IPS DF 6.9 (cell line): ENCODE measurements around the gene NSFL1C.

Experiments
- DNase-seq: peaks from one replicate; pipeline ENCODE4 v3.0.0-alpha.2; 2013; ENCODE audit warnings: low read depth, low spot score
- H3K27ac ChIP-seq: one replicate; pipeline ENCODE4 v1.5.1; 2013; ENCODE audit warnings: low read length, control low read depth
- H3K27me3 ChIP-seq: 2 replicates; pipeline ENCODE4 v1.6.1; 2013; ENCODE audit warnings: mild to moderate bottlenecking, low read length; ENCODE audit not compliant: control insufficient read depth, insufficient read depth
- H3K36me3 ChIP-seq: 2 replicates; pipeline ENCODE4 v1.6.1; 2013; ENCODE audit warnings: low read length; ENCODE audit not compliant: control insufficient read depth, insufficient read depth
- H3K4me1 ChIP-seq: 2 replicates; pipeline ENCODE4 v1.6.1; 2013; ENCODE audit warnings: low read length; ENCODE audit not compliant: control insufficient read depth, insufficient read depth
- H3K4me3 ChIP-seq: 2 replicates; pipeline ENCODE4 v1.5.1; 2013; ENCODE audit warnings: mild to moderate bottlenecking, low read length
- H3K9me3 ChIP-seq: 2 replicates; pipeline ENCODE4 v1.6.1; 2013; ENCODE audit warnings: low read length, inconsistent platforms; ENCODE audit not compliant: control insufficient read depth, insufficient read depth
- WGBS: extraction: QIAGEN DNeasy Blood & Tissue Kit; methylation state at CpG from one replicate; pipeline ENCODE4 v1.1.7; 2013; ENCODE audit warnings: mixed read lengths, missing lambda C conversion rate; ENCODE audit not compliant: insufficient read length, insufficient coverage; 5-methylcytosine and 5-hydroxymethylcytosine counted together

Gene NSFL1C

DNA sequence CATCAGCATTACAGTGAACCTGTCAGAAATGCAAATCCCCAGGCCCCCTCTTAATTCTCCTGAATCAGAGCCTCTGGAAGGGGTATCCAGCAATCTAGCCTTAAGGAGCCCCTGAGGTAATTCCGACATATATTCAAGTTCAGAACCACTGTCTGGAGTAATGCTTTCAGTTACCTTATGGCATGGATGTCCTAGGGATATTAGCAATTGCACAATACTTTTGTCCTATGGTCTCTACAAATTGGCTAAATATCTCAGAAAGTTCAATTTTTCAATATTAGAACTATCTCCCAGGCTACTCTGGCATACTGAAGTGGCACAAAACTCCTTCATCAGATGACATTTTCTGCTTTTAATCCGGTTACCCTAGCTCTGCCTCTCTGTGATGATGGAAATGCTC, 6.4 kb downstream of the NSFL1C start:
- no CpG with 5 or more reads among the region's 2 CpGs for WGBS
- Histone ChIP-seq H3K4me1 (no peaks in the 10 kb centered on the region), H3K36me3 (peaks cover 2% of the 10 kb centered on the region; the same call in 1 of the 2 replicates), H3K9me3 (no peaks in the 10 kb centered on the region), H3K27me3 (no peaks in the 10 kb centered on the region), H3K27ac (no peak overlapping the region), H3K4me3 (no peak overlapping the region)
- DNase-seq: no peak

DNA sequence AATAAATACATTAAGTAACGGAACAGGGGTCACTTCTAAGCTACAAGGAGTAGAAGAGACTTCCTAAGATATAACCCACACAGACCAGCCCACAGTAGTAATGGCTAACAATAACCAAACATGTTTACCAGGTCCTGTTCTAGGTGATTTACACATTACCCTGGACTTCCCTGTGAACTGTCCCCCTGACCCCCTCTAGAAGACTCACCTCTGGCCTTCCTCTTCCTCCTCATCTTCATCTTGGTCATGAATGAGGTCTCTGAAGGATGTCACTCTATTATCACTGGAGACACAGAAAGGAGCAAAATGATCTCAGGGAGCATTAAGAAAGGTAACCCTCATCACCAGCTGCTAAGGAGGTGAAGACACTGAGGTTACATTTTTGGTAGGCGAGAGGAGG, 8.7 kb downstream of the NSFL1C start:
- WGBS: no CpG with 5 or more reads among the region's 2 CpGs
- Histone ChIP-seq H3K9me3 (no peaks in the 10 kb centered on the region), H3K4me3 (no peak overlapping the region), H3K36me3 (peaks cover 16% of the 10 kb centered on the region; the same call in 1 of the 2 replicates), H3K27me3 (no peaks in the 10 kb centered on the region), H3K27ac (no peak overlapping the region), H3K4me1 (no peaks in the 10 kb centered on the region)
- DNase-seq: no peak

DNA sequence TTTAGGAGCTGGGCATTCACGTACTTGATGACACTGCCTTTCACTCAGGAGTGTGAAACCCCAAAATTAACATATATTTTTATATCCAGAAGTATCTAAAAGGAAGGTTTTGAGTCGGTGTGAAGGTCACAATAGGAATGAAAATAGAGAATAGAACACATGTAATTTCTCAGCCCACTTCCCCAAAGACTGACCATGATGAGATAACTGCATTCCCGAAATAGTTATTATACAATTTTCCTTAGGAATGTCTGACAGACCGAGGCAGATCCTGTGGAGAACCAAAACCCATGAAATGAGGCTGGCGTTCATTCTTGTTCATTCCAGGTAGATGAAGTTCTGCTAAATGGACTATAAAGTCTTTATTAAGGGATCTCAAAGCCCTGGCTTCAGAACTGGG, 10.3 kb downstream of the NSFL1C start:
- Histone ChIP-seq H3K4me3 (no peak overlapping the region), H3K27ac (no peak overlapping the region), H3K9me3 (peaks cover 9% of the 10 kb centered on the region), H3K36me3 (peaks cover 33% of the 10 kb centered on the region), H3K27me3 (no peaks in the 10 kb centered on the region), H3K4me1 (no peaks in the 10 kb centered on the region)
- no peak for DNase-seq
- no CpG with 5 or more reads among the region's 5 CpGs for WGBS

DNA sequence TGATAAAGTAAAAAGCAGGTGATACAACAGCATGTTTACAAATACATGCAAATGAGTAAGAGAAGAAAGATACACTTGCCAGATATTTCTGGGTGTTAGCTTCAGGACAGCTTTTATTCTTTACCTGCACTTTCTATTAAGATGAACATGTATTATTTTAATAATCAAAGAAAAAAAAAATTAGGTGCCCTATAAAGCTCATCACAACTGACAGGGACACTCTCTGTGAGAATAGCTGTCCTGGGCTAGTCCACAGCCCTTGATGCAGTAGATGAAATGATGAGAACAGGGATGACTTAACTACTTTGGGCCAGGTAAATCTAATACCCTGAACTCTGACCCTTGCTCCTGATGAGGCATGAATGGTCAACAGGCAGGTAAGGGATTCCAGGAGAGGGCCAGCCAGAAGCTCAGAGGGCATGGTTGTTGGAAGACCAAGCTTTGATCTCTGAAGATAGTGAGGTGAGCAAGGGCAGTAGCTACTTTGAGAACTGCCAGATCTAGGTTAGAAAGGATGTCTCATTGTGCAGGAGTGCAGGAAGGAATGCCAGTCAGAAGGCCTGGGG, 15.6 kb downstream of the NSFL1C start:
- Histone ChIP-seq H3K27me3 (no peaks in the 10 kb centered on the region), H3K27ac (no peak overlapping the region), H3K36me3 (peaks cover 50% of the 10 kb centered on the region), H3K9me3 (peaks cover 11% of the 10 kb centered on the region), H3K4me1 (no peaks in the 10 kb centered on the region), H3K4me3 (no peak overlapping the region)
- DNase-seq: no peak

DNA sequence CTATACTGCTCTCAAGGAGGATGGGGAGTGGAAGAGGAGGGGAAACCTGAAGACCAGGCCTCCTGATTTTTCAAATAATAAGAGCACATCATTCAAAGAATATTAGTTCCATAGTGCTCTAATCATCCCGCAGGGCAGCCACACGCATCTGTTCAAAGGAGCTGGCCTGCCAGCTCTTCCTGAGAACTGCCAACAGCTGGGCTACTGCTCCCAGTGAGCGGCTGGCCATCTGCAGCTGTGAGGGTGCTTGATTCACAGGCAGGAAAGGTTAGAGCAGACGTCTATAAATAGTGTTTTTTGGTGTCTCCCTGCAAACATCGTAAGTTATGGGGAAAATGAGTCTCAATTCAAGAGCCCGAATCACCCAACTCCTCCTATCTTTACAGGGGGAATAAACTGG, 17.3 kb downstream of the NSFL1C start:
- no peaks in the 10 kb centered on the region for H3K4me1 ChIP-seq
- H3K9me3 ChIP-seq: peaks cover 11% of the 10 kb centered on the region
- no peak for DNase-seq
- H3K36me3 ChIP-seq: peaks cover 54% of the 10 kb centered on the region
- WGBS: no CpG with 5 or more reads among the region's 6 CpGs
- no peak overlapping the region for H3K4me3 ChIP-seq
- H3K27me3 ChIP-seq: no peaks in the 10 kb centered on the region
- no peak overlapping the region for H3K27ac ChIP-seq

DNA sequence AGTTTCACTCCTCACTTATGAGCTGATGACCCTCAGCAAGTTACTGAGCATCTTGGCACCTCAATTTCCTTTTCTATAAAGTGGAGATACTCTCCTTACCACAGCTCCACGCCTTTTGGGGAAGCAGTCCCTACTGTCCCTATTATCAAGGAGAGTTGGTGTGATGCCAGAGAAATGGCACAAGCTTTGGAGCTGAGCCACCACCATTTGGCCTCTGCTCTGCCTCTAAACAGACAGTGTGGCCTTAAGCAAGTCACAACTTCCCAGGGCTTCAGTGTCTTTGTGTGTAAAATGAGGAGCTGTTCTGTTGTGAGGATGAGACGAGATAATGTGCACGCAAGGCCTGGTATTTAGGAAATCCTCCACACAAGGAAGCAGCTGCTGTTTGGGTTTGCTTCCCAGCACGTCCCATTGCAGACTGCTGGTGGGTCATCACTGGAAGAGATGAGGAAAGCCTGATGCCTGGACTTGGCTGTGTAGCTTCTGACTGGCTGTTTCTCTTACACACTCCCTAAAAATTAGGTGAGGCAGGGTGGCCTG, 18.5 kb downstream of the NSFL1C start:
- peaks cover 50% of the 10 kb centered on the region for H3K36me3 ChIP-seq
- DNase-seq: no peak
- WGBS: no CpG with 5 or more reads among the region's 4 CpGs
- peaks cover 11% of the 10 kb centered on the region for H3K9me3 ChIP-seq
- no peak overlapping the region for H3K4me3 ChIP-seq
- no peak overlapping the region for H3K27ac ChIP-seq
- H3K4me1 ChIP-seq: no peaks in the 10 kb centered on the region
- no peaks in the 10 kb centered on the region for H3K27me3 ChIP-seq

DNA sequence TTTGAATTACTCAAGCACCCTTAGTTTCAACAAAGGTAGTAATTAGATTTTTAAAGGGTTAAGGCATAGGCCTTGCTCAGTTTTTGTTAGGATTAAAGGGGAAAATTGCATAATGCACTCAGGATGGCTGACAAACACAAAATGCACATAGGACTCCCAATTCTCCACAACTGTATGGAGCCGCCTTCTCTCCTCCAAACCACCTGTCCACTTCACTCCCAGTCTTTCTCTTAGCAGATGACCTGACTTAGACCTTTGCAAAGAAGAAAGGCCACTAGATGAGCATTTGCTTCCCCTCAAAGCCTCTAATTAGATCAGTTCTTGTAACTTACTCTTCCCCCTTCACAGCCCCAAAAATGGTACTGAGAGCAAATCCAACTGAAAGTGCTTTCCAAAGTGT, 20.1 kb downstream of the NSFL1C start:
- Histone ChIP-seq H3K36me3 (peaks cover 35% of the 10 kb centered on the region), H3K27ac (no peak overlapping the region), H3K4me1 (no peaks in the 10 kb centered on the region), H3K9me3 (peaks cover 4% of the 10 kb centered on the region), H3K4me3 (no peak overlapping the region), H3K27me3 (no peaks in the 10 kb centered on the region)
- WGBS: no CpG with 5 or more reads among the region's 1 CpG
- no peak for DNase-seq

DNA sequence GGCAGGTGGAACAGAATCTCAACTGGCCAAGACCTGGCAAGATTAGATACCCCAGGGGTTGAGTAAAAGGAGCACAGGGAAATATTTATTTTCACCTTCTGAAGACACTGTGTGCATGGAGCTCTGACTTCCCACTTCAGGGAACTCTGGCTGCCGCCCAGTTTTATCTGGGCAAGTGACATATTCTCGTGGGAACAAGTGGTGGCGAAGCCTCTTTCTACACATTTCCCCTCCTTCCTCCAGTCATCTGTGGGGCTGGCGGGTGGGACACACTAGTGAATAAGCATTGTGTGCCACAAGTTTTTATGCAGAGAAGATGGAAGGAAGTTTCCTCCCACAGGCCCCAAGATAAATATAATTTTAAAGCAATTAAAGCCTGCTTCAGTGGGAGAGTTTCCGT, 23.6 kb downstream of the NSFL1C start:
- Histone ChIP-seq H3K9me3 (no peaks in the 10 kb centered on the region), H3K4me1 (no peaks in the 10 kb centered on the region), H3K27me3 (no peaks in the 10 kb centered on the region), H3K27ac (no peak overlapping the region), H3K36me3 (peaks cover 22% of the 10 kb centered on the region), H3K4me3 (no peak overlapping the region)
- no peak for DNase-seq
- no CpG with 5 or more reads among the region's 5 CpGs for WGBS

DNA sequence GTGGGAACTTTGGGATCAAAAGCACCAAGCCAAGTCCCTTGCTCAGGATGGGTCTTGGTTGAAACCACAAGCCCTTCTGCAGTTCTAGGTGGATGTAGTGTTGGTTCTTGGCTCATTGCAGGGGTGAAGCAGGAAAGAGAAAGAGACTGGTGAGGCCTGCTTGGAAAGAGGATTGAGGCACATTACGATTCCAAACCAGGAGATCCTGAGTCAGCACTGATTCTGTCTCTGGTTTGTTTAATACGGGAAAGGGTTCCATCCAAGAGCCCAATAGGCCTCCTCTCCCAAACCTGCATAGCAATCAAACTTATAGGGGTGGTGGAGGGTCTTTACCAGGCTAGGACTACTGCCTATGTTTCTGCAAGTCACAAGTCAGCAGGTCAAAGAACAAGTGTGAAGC, 24.3 kb downstream of the NSFL1C start:
- Histone ChIP-seq H3K36me3 (peaks cover 21% of the 10 kb centered on the region), H3K9me3 (no peaks in the 10 kb centered on the region), H3K4me3 (no peak overlapping the region), H3K4me1 (no peaks in the 10 kb centered on the region), H3K27ac (no peak overlapping the region), H3K27me3 (no peaks in the 10 kb centered on the region)
- no CpG with 5 or more reads among the region's 2 CpGs for WGBS
- DNase-seq: no peak

DNA sequence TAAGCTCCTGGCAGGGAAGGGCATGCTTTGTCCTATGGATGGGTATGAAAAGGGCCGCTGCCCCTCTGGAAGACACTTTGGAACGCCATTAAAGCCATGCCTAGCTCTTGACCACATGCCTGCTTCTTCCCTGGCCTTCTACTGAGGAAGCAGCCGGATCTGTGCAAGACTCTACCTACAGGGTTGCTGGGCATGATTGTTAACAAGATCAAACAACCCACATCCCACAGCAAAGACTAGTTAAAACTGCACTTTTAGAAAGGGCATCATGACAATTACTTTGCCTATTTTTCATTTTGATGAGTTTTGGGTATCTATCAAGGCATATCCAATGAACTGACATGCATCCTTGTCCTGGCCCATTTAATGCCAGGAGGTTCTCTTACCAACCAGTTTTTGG, 25.5 kb downstream of the NSFL1C start:
- H3K27me3 ChIP-seq: no peaks in the 10 kb centered on the region
- no peak overlapping the region for H3K27ac ChIP-seq
- H3K36me3 ChIP-seq: peaks cover 16% of the 10 kb centered on the region
- no peak for DNase-seq
- WGBS: no CpG with 5 or more reads among the region's 3 CpGs
- no peaks in the 10 kb centered on the region for H3K9me3 ChIP-seq
- H3K4me3 ChIP-seq: no peak overlapping the region
- H3K4me1 ChIP-seq: no peaks in the 10 kb centered on the region

DNA sequence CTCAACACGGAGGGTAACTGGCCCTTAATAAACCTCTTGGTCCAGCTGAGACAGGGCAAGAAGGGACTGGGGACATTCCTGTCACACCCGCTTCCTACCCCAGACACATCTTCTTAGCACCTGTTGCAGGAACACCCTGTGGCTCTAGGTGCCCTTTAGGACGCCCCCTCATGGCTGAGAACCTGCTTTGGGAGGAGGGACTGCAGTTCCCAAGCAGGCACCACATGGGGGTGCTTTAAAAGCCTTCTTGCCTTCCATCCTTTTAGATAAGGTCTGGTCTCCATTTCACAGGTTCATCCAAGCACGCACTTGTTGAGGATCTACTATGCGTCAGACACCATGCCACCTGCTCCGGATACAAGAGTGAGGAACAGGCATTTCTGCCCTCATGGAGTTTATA, 26.6 kb downstream of the NSFL1C start:
- DNase-seq: no peak
- Histone ChIP-seq H3K9me3 (no peaks in the 10 kb centered on the region), H3K4me1 (no peaks in the 10 kb centered on the region), H3K4me3 (no peak overlapping the region), H3K27ac (no peak overlapping the region), H3K27me3 (no peaks in the 10 kb centered on the region), H3K36me3 (peaks cover 10% of the 10 kb centered on the region)
- WGBS: no CpG with 5 or more reads among the region's 6 CpGs
